Loucy (cell line): ENCODE measurements around the gene CIC.

ENCODE experiments used
- CTCF ChIP-seq: fragments of 200-600 bp; sonication (generic); conservative IDR thresholded peaks from 2 replicates; pipeline ENCODE4 v1.5.1; 2014; ENCODE audit warnings: mild to moderate bottlenecking, antibody characterized with exemption, low read length
- EZH2phosphoT487 ChIP-seq: fragments of 200-600 bp; IDR thresholded peaks from 2 replicates; pipeline ENCODE4 v1.6.1; 2018; ENCODE audit warnings: antibody characterized with exemption, mild to moderate bottlenecking, moderate library complexity, borderline replicate concordance

DNA sequence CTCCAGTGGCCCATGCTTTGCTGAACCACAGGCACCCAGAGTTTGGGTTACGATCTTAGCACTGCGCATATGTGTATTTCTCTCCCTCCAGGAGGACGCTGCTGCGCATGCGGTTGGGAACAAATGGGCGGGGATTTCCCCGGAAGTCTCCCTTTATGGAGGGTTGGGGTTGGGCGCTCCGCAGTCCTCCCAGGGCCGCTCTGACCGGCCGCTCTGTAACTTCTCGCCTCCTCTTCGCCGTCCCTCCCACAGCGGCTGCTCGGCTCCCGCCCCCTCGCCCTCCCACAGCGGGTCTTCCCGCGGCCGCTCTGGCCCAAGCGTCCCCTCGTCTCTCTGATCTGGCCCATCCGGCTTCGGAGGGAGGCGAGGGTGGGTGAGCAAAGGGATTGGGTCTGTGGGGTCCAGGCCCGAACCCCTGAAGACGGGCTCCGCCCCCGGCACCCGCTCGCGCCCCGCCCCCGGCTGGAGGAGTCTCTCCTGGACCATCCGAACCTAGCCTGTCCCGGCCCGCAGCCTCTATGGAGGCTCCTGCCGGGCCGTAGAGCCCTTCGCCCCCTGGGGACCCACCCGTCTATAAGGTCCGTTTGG, 56.4 kb downstream of the CIC start, which contains the start of gene MEGF8:
- TF ChIP-seq CTCF (no peak), EZH2phosphoT487 (no peak)
